Activated T-helper 1 cell treated with anti-CD3 and anti-CD28 coated beads, Interleukin-12 subunit alpha, Interleukin-12 subunit beta, Interleukin-2, Interleukin-4 antibody, amounts not matched to agents 30 ng/mL and 10 ng/mL and 1 ng/mL, durations not matched to agents 14 hours and 24 hours and 36 hours (primary cell): ENCODE data around the gene S100A16. TPM values are rescaled to one million over a fixed set of nuclear protein-coding genes. Genes with fewer than 3 reads are reported as not detected.
"Not testable (repeated sequence)": the region's sequence is repeated elsewhere in the genome, so short reads cannot be mapped to it uniquely, and the experiment has no call there.

Experiments
- DNase-seq: peaks from one replicate; pipeline ENCODE4 v3.0.0; 2021; ENCODE audit warnings: low spot score
- H3K27ac Mint-ChIP-seq: one replicate; pipeline ENCODE4 v1.8.0; 2021; ENCODE audit warnings: mild to moderate bottlenecking, mixed read lengths
- H3K27me3 Mint-ChIP-seq: one replicate; pipeline ENCODE4 v1.8.0; 2022; ENCODE audit warnings: mild to moderate bottlenecking, moderate library complexity, mixed read lengths; ENCODE audit not compliant: insufficient read depth
- H3K36me3 Mint-ChIP-seq: one replicate; pipeline ENCODE4 v1.8.0; 2021; ENCODE audit warnings: low read depth, mixed read lengths
- H3K4me1 Mint-ChIP-seq: one replicate; pipeline ENCODE4 v1.8.0; 2021; ENCODE audit warnings: low read depth, mixed read lengths
- H3K4me3 Mint-ChIP-seq: one replicate; pipeline ENCODE4 v1.8.0; 2021; ENCODE audit warnings: mild to moderate bottlenecking, moderate library complexity, mixed read lengths
- H3K9me3 Mint-ChIP-seq: one replicate; pipeline ENCODE4 v1.8.0; 2021; ENCODE audit warnings: mixed read lengths
- intact Hi-C: fragments of 100-400 bp; cut with micrococcal nuclease; formaldehyde crosslinking; loops from one replicate; pipeline ENCODE4 v1.15.1; 2024
- total RNA-seq: library from RNA; stranded (reverse); gene quantifications from 2 replicates; pipeline ENCODE4 v1.2.3, GENCODE V29; 2022

The S100A16 gene
- total RNA-seq, 1 donor from 2014 or later, result not detected

GRCh38 chr1:153647346-153647714 lies 34.4 kb upstream of the S100A16 start:
- Mint-ChIP-seq H3K27ac (no peak overlapping the region), H3K27me3 (no peaks in the 10 kb centered on the region), H3K9me3 (no peaks in the 10 kb centered on the region), H3K4me3 (peak overlapping the region; percentile 8), H3K36me3 (peaks cover 40% of the 10 kb centered on the region), H3K4me1 (peaks cover 27% of the 10 kb centered on the region)
- intact Hi-C loops, result no loop called here
- DNase-seq, result no peak

- Mint-ChIP-seq H3K9me3 (no peaks in the 10 kb centered on the region), H3K4me3 (no peak overlapping the region), H3K4me1 (peaks cover 27% of the 10 kb centered on the region), H3K27me3 (no peaks in the 10 kb centered on the region), H3K27ac (no peak overlapping the region), H3K36me3 (peaks cover 44% of the 10 kb centered on the region)
- no peak for DNase-seq
- intact Hi-C loops, result no loop called here
Observed at GRCh38 chr1:153646672-153647345, 33.9 kb upstream of the S100A16 start.

- Mint-ChIP-seq H3K27ac (no peak overlapping the region), H3K36me3 (peaks cover 58% of the 10 kb centered on the region), H3K27me3 (no peaks in the 10 kb centered on the region), H3K4me3 (no peak overlapping the region), H3K4me1 (peaks cover 33% of the 10 kb centered on the region), H3K9me3 (no peaks in the 10 kb centered on the region)
- no peak for DNase-seq
- intact Hi-C loops, result no loop called here
Observed at GRCh38 chr1:153643816-153644215, 30.9 kb upstream of the S100A16 start.

- Mint-ChIP-seq H3K4me1 (peaks cover 34% of the 10 kb centered on the region), H3K9me3 (no peaks in the 10 kb centered on the region), H3K27ac (no peak overlapping the region), H3K4me3 (no peak overlapping the region), H3K27me3 (no peaks in the 10 kb centered on the region), H3K36me3 (peaks cover 58% of the 10 kb centered on the region)
- intact Hi-C loops, result no loop called here
- no peak for DNase-seq
Observed at GRCh38 chr1:153643100-153643499, 30.2 kb upstream of the S100A16 start.

GRCh38 chr1:153642161-153642560 lies 29.2 kb upstream of the S100A16 start:
- Mint-ChIP-seq H3K4me3 (no peak overlapping the region), H3K36me3 (peaks cover 61% of the 10 kb centered on the region), H3K9me3 (no peaks in the 10 kb centered on the region), H3K27me3 (no peaks in the 10 kb centered on the region), H3K27ac (no peak overlapping the region), H3K4me1 (peaks cover 39% of the 10 kb centered on the region)
- intact Hi-C loops, result no loop called here
- no peak for DNase-seq

- peaks cover 40% of the 10 kb centered on the region for H3K4me1 Mint-ChIP-seq
- no peak for DNase-seq
- H3K27me3 Mint-ChIP-seq, result no peaks in the 10 kb centered on the region
- no peaks in the 10 kb centered on the region for H3K9me3 Mint-ChIP-seq
- no peak overlapping the region for H3K4me3 Mint-ChIP-seq
- peaks cover 62% of the 10 kb centered on the region for H3K36me3 Mint-ChIP-seq
- no peak overlapping the region for H3K27ac Mint-ChIP-seq
- intact Hi-C loops, result no loop called here
Observed at GRCh38 chr1:153640861-153641260, 27.9 kb upstream of the S100A16 start.

- not testable (repeated sequence) for H3K9me3 Mint-ChIP-seq
Observed at GRCh38 chr1:153640213-153640612, 27.3 kb upstream of the S100A16 start.

GRCh38 chr1:153639280-153639679 lies 26.3 kb upstream of the S100A16 start:
- Mint-ChIP-seq H3K27me3 (no peaks in the 10 kb centered on the region), H3K4me1 (peaks cover 38% of the 10 kb centered on the region), H3K36me3 (peaks cover 52% of the 10 kb centered on the region), H3K4me3 (no peak overlapping the region), H3K27ac (no peak overlapping the region), H3K9me3 (no peaks in the 10 kb centered on the region)
- intact Hi-C loops, result no loop called here
- DNase-seq, result no peak

More at GRCh38 chr1:153640213-153640612, 27.3 kb upstream of the S100A16 start:
- peaks cover 38% of the 10 kb centered on the region for H3K4me1 Mint-ChIP-seq
- intact Hi-C loops, H3K27me3 Mint-ChIP-seq, H3K4me3 Mint-ChIP-seq, H3K27ac Mint-ChIP-seq, DNase-seq: not testable (repeated sequence)
- peaks cover 55% of the 10 kb centered on the region for H3K36me3 Mint-ChIP-seq

GRCh38 chr1:153638261-153638660 lies 25.3 kb upstream of the S100A16 start:
- no peaks in the 10 kb centered on the region for H3K9me3 Mint-ChIP-seq
- H3K27ac Mint-ChIP-seq, result no peak overlapping the region
- H3K27me3 Mint-ChIP-seq, result no peaks in the 10 kb centered on the region
- no peak for DNase-seq
- intact Hi-C loops, result no loop called here
- peaks cover 38% of the 10 kb centered on the region for H3K4me1 Mint-ChIP-seq
- H3K36me3 Mint-ChIP-seq, result peaks cover 46% of the 10 kb centered on the region
- H3K4me3 Mint-ChIP-seq, result no peak overlapping the region

- intact Hi-C loops, result no loop called here
- DNase-seq, result no peak
- Mint-ChIP-seq H3K27me3 (no peaks in the 10 kb centered on the region), H3K36me3 (peaks cover 33% of the 10 kb centered on the region), H3K27ac (no peak overlapping the region), H3K9me3 (no peaks in the 10 kb centered on the region), H3K4me1 (peaks cover 42% of the 10 kb centered on the region), H3K4me3 (peak overlapping the region; percentile 74)
Observed at GRCh38 chr1:153636312-153636711, 23.4 kb upstream of the S100A16 start.

GRCh38 chr1:153635872-153636271 lies 22.9 kb upstream of the S100A16 start:
- H3K4me3 Mint-ChIP-seq, result peak overlapping the region; percentile 74
- H3K36me3 Mint-ChIP-seq, result peaks cover 30% of the 10 kb centered on the region
- peaks cover 42% of the 10 kb centered on the region for H3K4me1 Mint-ChIP-seq
- intact Hi-C loops, result loop anchor here (2.0 kb wide), 1 partner anchor 147 kb away; no protein-coding TSS in a partner anchor
- H3K27ac Mint-ChIP-seq, result peak overlapping the region; percentile 40
- H3K27me3 Mint-ChIP-seq, result no peaks in the 10 kb centered on the region
- no peak for DNase-seq
- H3K9me3 Mint-ChIP-seq, result no peaks in the 10 kb centered on the region

- Mint-ChIP-seq H3K27me3 (no peaks in the 10 kb centered on the region), H3K9me3 (no peaks in the 10 kb centered on the region), H3K4me1 (peaks cover 45% of the 10 kb centered on the region), H3K4me3 (peak within 1 kb of the TSS; percentile 97), H3K27ac (peak within 1 kb of the TSS; percentile 100), H3K36me3 (peaks cover 23% of the 10 kb centered on the region)
- DNase-seq, result peak; percentile 96
- intact Hi-C loops, result loop anchor here (1.0 to 5.0 kb wide), 9 partner anchors 17 to 149 kb away; partner anchors contain the start of genes S100A2, S100A4 and SNAPIN
Observed at GRCh38 chr1:153633754-153634665, 21.1 kb upstream of the S100A16 start, which contains the start of gene CHTOP. CHTOP (plus strand) TSS chr1:153634066; CDS start chr1:153636589, 2,523 bp downstream.
